Spleen (tissue), 7 donors: ENCODE measurements around the gene GOLT1A.

Source experiments
- CTCF ChIP-seq, 11 experiments: fragments of 200-600 bp in 7 of 11; fragments of 450-650 bp in 4 of 11; sonication (generic) in 4 of 11; IDR thresholded peaks in 8 of 11; conservative IDR thresholded peaks in 3 of 11; 1 replicate in 7 of 11; 2 replicates in 4 of 11; pipeline versions ENCODE4 v1.4.0 to v1.8.0; 2016 to 2021; ENCODE audit warnings: antibody characterized with exemption in 11 of 11, inconsistent platforms in 4 of 11, mild to moderate bottlenecking in 1 of 11
- POLR2A ChIP-seq, 3 donors: fragments of 450-650 bp; IDR thresholded peaks; one replicate each; pipeline ENCODE4 v1.5.1; 2017; ENCODE audit warnings: antibody characterized with exemption in 3 of 3, mild to moderate bottlenecking in 1 of 3
- donor health status: DM: no; HTN: no; CAD: no; lungs with moderate emphysema.
- donor health status: DM: no; HTN: no; CAD: no.
- donor health status: DM: no; HTN: no; CAD: no.

GRCh38 chr1:204228896-204229295 lies 15.1 kb upstream of the GOLT1A start:
- TF ChIP-seq CTCF (IDR thresholded peaks at IDR 0.05 in 8 of 11, conservative IDR thresholded peaks at IDR 0.05 in 3 of 11): no peak
- no peak for TF ChIP-seq POLR2A (IDR thresholded peaks at IDR 0.05)
